Stomach (tissue), 4 donors: ENCODE measurements around the gene TRAPPC3.

Source experiments
- EP300 ChIP-seq: sonication (generic); formaldehyde crosslinking; IDR thresholded peaks from one replicate; pipeline ENCODE4 v1.6.1; 2017; ENCODE audit warnings: antibody characterized with exemption
- POLR2A ChIP-seq, 4 donors: fragments of 450-650 bp; IDR thresholded peaks; one replicate each; pipeline ENCODE4 v1.6.1; 2016; ENCODE audit warnings: antibody characterized with exemption in 4 of 4, control low read depth in 2 of 4, mild to moderate bottlenecking in 1 of 4, moderate library complexity in 1 of 4
- POLR2AphosphoS5 ChIP-seq, 3 donors: sonication (generic); formaldehyde crosslinking; IDR thresholded peaks; one replicate each; pipeline ENCODE4 v1.6.1; 2016; ENCODE audit warnings: antibody characterized with exemption in 3 of 3
- TF ChIP-seq, protein P1 (sequence below), 7 experiments: fragments of 450-650 bp in 4 of 7; fragments of 200-600 bp in 3 of 7; sonication (generic) in 3 of 7; IDR thresholded peaks; one replicate each; pipeline ENCODE4 v1.5.1; 2016 to 2019; ENCODE audit warnings: antibody characterized with exemption in 7 of 7, control low read depth in 2 of 7, mild to moderate bottlenecking in 1 of 7

DNA sequence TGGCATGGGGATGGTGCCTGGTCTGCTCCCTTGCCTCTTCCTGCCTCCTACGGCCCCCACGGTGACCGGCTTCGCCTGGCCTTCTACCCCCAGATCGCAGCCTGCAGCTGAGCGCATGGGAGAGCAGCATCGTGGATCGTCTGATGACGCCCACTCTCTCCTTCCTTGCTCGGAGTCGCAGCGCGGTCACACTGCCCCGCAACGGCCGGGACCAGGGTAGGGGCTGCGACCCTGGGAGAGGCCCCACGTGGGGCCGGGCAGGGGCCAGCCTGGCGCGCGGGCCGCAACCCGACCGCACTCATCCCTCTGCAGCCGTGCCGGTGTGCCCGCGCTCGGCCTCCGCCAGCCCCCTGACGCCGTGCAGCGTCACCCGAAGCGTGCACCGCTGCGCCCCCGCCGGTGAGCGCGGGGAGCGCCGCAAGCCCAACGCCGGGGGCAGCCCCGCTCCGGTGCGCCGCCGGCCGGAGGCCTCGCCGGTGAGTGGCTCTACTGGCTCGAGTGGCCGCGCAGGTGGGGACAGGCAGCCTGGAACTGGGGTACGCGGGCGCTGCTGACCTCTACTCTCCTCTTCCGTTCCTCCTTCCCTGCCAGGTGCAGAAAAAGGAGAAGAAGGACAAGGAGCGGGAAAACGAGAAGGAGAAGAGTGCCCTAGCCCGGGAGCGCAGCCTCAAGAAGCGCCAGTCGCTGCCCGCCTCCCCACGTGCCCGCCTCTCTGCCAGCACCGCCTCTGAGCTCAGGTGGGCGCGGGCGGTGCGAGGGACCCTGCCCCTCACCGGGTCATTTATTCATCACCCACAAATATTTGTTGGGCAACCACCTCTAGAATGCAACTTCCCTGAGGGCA, 27.0 kb upstream of the TRAPPC3 start:
- TF ChIP-seq, protein P1, sequence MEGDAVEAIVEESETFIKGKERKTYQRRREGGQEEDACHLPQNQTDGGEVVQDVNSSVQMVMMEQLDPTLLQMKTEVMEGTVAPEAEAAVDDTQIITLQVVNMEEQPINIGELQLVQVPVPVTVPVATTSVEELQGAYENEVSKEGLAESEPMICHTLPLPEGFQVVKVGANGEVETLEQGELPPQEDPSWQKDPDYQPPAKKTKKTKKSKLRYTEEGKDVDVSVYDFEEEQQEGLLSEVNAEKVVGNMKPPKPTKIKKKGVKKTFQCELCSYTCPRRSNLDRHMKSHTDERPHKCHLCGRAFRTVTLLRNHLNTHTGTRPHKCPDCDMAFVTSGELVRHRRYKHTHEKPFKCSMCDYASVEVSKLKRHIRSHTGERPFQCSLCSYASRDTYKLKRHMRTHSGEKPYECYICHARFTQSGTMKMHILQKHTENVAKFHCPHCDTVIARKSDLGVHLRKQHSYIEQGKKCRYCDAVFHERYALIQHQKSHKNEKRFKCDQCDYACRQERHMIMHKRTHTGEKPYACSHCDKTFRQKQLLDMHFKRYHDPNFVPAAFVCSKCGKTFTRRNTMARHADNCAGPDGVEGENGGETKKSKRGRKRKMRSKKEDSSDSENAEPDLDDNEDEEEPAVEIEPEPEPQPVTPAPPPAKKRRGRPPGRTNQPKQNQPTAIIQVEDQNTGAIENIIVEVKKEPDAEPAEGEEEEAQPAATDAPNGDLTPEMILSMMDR (IDR thresholded peaks at IDR 0.05) = no peak
- TF ChIP-seq POLR2A (IDR thresholded peaks at IDR 0.05) (no peak), POLR2AphosphoS5 (IDR thresholded peaks at IDR 0.05) (no peak), EP300 (no peak)
